IPS-NIHi7 (cell line): ENCODE measurements around the gene MORF4L1.
"Not testable (repeated sequence)": the region's sequence is repeated elsewhere in the genome, so short reads cannot be mapped to it uniquely, and the experiment has no call there.

ENCODE experiments used
- DNase-seq: peaks from one replicate; pipeline ENCODE4 v3.0.0; 2012; ENCODE audit warnings: mixed read lengths; ENCODE audit errors: extremely low spot score

MORF4L1 gene

GRCh38 chr15:78855746-78856145, 16.9 kb upstream of the MORF4L1 start:
- DNase-seq = no peak

DNA sequence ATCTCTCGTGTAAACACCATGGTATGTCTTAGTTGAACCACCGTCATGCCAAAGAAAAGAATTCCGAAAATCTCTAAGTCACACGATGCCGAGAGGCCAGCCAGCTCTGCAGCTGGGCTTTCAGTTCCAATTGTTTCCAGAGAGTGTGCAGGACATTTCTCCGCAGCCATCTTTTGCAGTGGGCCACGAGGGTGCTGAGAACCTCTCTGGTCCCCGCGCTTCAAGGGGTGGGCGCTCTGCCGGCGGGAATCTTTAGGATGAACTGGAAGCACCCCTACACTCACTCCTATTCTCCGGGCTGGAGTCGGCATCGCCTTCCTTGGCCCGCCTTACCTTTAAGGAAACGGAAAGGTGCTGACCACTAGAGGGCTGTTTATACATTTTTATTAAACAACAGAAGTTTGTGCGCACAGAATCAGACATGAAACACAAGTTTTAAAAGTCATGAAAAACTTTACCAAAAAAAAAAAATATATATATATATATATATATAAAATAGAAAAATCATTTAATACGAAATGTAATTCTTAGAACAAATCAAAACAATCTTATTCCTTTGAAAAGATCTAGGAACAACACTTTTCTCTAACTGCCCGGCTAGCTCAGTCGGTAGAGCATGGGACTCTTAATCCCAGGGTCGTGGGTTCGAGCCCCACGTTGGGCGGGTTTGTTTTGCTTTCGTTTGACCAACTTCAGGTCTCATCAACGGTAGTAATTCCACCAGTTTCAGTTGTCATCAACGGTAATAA, 12.5 kb upstream of the MORF4L1 start:
- peak; percentile 83 for DNase-seq

DNA sequence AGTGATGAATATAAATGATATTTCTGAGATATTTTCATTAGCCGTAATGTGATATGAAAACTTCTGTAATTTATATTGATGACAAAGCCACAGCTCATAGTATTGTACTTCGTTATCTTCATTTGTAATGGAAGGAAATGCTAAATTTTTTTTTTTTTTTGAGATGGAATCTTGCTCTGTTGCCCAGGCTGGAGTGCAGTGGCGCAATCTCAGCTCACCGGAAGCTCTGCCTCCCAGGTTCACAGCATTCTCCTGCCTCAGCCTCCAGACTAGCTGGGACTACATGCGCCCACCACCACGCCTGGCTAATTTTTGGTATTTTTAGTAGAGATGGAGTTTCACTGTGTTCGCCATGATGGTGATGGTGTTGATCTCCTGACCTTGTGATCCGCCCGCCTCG, 7.1 kb upstream of the MORF4L1 start:
- DNase-seq = not testable (repeated sequence)

DNA sequence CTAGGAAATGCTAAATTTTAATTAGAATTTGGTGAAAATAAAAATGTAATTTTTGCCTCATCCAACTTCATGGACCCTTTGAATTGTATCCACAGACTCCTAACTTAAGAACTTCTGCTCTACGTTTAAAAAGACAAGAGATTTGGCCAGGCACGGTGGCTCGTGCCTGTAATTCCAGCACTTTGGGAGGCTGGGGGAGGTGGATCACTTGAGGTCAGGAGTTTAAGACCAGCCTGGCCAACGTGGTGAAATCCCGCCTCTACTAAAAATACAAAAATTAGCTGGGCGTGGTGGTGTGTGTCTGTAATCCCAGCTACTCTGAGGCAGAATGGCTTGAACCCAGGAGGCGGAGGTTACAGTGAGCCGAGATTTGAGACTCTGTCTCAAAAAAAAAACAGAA, 6.7 kb upstream of the MORF4L1 start:
- DNase-seq = not testable (repeated sequence)

DNA sequence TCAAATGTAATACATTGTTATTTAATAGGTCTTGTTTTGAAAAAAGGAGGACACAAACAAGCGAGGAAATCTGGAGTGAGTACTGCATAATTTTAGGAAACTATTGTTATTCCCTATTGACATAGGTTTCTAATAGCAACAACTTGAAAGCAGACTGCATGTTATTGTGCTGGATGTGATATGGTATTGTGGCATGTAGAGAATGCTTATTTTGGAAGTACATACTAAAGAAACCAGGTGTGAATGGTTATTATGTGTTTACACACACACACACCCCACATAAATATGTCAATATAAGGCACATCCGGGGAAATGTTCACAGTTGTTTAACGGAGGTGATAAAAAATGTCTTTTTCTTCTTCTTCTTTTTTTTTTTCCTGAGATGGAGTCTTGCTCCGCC, 5.9 kb upstream of the MORF4L1 start:
- DNase-seq = no peak

DNA sequence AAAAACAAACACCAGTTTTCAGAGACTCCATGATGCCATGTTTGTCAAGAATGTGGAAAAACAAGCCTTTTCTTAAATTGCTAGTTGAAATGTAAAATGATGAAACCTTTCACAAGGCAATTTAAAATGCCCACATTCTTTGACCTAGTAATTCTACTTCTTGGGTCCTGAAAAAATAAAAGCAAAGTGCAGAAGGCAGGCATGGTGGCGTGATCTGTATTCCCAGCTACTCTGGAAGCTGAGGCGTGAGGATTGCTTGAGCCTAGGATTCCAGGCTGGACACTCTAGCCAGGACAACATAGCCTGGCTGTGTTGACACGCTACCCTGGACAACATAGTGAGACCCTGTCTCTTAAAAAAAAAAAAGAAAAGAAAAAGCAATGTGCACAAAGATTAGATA, 4.3 kb upstream of the MORF4L1 start:
- DNase-seq = no peak

DNA sequence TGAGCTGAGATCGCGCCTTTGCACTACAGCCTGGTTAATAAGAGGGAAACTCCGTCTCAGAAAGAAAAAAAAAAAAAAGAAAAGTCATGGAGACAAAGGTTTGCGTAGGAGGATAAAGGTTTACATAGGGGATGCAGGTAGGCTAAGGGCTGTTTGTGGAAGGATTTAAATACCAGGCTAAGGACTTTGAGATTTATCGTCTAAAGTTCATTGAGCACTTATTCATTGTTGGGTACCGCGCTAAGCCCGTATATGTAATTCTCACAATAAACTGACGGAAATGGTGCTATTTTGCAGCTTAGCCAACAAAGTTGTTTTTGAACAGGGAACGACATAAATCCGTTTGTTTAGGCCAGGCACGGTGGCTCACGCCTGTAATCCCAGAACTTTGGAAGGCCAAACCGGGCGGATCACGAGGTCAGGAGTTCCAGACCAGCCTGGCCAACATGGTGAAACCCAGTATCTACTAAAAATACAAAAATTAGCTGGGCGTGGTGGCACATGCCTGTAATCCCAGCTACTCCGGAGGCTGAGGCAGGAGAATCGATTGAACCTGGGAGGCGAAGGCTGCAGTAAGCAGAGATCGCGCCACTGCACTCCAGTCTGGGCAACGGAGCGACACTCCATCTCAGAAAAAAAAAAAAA, 1.1 kb upstream of the MORF4L1 start:
- DNase-seq = not testable (repeated sequence)

DNA sequence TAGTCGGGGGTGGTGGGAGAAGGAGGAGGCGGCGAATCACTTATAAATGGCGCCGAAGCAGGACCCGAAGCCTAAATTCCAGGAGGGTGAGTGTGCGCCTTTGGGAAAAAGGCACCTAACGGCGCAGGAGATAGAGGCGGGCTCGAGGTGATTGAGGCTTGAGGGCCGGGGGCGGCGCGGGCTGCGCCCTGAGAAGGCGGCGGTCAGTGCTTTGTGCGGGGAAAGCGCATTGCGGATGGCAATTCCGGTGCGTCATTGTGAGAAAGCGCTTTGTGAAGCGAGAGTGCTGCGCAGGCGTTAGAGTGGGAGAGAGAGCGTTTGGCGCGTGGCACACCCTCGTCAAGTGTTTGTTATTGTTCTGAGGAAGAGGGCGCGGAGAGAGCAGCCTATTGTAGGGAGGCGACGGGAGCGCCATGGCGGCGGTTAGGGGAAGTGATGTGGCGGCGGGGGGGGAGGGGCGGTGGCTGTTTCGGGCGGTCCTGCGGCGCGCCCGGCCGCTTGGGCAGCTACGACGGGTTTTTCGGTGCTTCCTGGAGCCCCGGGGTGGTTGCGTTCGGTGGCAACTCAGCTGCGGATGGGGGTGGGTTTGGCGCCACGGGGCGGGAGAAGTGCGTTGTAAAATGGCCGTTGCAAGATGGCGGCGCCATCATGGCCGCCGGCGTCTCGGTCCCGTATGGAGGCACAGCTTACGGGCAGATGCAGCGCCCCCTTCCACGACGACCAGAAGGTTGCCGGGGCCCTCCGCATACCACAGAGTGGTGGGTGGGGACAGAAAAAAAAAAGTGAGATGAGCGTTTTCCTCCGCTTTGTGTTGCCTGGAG, 492 bp downstream of the MORF4L1 start:
- peak; percentile 74 for DNase-seq

GRCh38 chr15:78873793-78874765, 1.4 kb downstream of the MORF4L1 start:
- no peak for DNase-seq

GRCh38 chr15:78875107-78875914, 2.6 kb downstream of the MORF4L1 start:
- DNase-seq = no peak

DNA sequence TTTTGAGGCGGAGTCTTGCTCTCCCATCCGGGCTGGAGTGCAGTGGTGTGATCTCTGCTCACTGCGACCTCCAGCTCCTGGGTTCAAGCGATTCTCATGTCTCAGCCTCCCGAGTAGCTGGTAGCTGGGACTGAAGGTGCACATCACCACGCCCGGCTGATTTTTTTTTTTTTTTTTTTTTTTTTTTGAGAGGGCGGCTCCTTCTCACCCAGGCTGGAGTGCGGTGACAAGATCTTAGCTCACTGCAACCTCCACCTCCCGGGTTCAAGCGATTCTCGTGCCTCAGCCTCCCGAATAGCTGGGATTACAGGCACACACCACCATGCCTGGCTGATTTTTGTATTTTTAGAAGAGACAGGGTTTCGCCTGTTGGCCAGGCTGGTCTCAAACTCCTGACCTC, 4.3 kb downstream of the MORF4L1 start:
- DNase-seq = not testable (repeated sequence)

DNA sequence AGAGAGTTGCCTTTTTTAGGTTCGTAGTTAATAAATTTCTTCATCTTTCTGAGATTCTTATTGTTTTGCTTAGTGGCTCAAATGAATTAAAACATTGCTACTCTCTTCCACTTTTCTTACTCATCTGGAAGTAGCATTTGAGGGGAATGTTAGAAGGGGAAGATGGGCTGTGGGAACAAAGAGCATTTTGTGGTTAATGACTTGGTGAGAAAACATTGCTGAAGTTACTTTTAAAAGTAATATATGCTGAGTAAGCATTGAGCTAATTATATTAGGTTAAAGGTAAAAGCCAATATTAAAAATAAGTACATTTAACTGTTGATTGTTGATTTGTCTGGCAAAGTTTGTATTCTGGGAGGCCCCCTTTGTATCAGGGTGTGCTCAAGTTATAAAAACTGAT, 5.7 kb downstream of the MORF4L1 start:
- DNase-seq = no peak

GRCh38 chr15:78879517-78880241, 7.0 kb downstream of the MORF4L1 start:
- no peak for DNase-seq

DNA sequence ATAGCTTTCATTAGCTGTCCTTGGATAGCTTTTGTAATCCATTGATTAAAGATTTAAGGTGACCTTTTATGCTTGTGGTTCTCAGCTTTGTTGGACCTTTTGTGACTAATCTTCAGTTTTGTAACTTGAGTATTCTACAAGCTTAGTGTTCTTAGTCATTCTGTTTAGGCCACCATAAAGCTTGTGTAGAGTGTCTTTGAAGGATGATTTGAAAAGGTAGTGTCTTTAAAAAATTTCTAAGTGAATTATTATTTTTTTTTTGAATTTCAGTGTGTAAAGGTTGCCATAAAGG, 7.5 kb downstream of the MORF4L1 start:
- no peak for DNase-seq

- no peak for DNase-seq
Measured at GRCh38 chr15:78880813-78881212, 8.1 kb downstream of the MORF4L1 start.

- DNase-seq = no peak
Measured at GRCh38 chr15:78881681-78882080, 9.0 kb downstream of the MORF4L1 start.

- DNase-seq = no peak
Measured at GRCh38 chr15:78889000-78889399, 16.3 kb downstream of the MORF4L1 start.

DNA sequence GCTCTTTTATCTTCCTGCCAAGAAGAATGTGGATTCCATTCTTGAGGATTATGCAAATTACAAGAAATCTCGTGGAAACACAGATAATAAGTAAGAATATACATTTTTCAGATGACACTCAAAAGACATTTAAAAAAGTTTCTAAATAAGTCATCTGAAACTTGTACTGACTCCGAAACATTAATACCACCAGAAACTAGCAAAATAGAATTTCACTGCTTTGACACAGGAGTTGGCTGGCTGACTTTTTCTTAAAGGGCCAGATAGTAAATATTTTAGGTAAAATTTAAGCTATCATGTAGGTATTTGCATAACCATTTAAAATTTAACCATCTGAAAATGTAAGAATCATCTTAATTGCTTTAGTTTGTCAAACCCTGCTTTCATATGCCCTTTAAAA, 20.8 kb downstream of the MORF4L1 start:
- no peak for DNase-seq

- DNase-seq = no peak
Measured at GRCh38 chr15:78895471-78895870, 22.8 kb downstream of the MORF4L1 start.

GRCh38 chr15:78898540-78898939, 25.9 kb downstream of the MORF4L1 start:
- no peak for DNase-seq
